ENCODE measurements around the gene PLEKHF1.

The PLEKHF1 gene

GRCh38 chr19:29679598-29680210, 14.4 kb downstream of the PLEKHF1 start:
- no peak for DNase-seq (ENCODE audit: low read depth)

- peak; percentile 53 for DNase-seq (ENCODE audit: low read depth)
Measured at GRCh38 chr19:29680447-29680846, 15.2 kb downstream of the PLEKHF1 start.

- DNase-seq (ENCODE audit: low read depth), result no peak
Measured at GRCh38 chr19:29680937-29681336, 15.7 kb downstream of the PLEKHF1 start.

GRCh38 chr19:29681422-29682235, 16.4 kb downstream of the PLEKHF1 start:
- no peak for DNase-seq (ENCODE audit: low read depth)

GRCh38 chr19:29682236-29682895, 17.1 kb downstream of the PLEKHF1 start:
- DNase-seq (ENCODE audit: low read depth), result no peak

- DNase-seq (ENCODE audit: low read depth), result no peak
Measured at GRCh38 chr19:29683009-29683408, 17.7 kb downstream of the PLEKHF1 start.

- no peak for DNase-seq (ENCODE audit: low read depth)
Measured at GRCh38 chr19:29685326-29685725, 20.1 kb downstream of the PLEKHF1 start.

- no peak for DNase-seq (ENCODE audit: low read depth)
Measured at GRCh38 chr19:29686285-29686805, 21.1 kb downstream of the PLEKHF1 start.

- no peak for DNase-seq (ENCODE audit: low read depth)
Measured at GRCh38 chr19:29687244-29687896, 22.1 kb downstream of the PLEKHF1 start.

- no peak for DNase-seq (ENCODE audit: low read depth)
Measured at GRCh38 chr19:29687897-29688728, 22.9 kb downstream of the PLEKHF1 start.

- no peak for DNase-seq (ENCODE audit: low read depth)
Measured at GRCh38 chr19:29690842-29691241, 25.6 kb downstream of the PLEKHF1 start.

- DNase-seq (ENCODE audit: low read depth), result no peak
Measured at GRCh38 chr19:29694161-29694560, 28.9 kb downstream of the PLEKHF1 start.

- DNase-seq (ENCODE audit: low read depth), result peak; percentile 68
Measured at GRCh38 chr19:29694669-29695627, 29.7 kb downstream of the PLEKHF1 start.

- no peak for DNase-seq (ENCODE audit: low read depth)
Measured at GRCh38 chr19:29695765-29696564, 30.7 kb downstream of the PLEKHF1 start.

- DNase-seq (ENCODE audit: low read depth), result no peak
Measured at GRCh38 chr19:29696565-29696846, 31.2 kb downstream of the PLEKHF1 start.

GRCh38 chr19:29697523-29698261, 32.4 kb downstream of the PLEKHF1 start:
- no peak for DNase-seq (ENCODE audit: low read depth)

- DNase-seq (ENCODE audit: low read depth), result no peak
Measured at GRCh38 chr19:29699861-29700260, 34.6 kb downstream of the PLEKHF1 start.

- no peak for DNase-seq (ENCODE audit: low read depth)
Measured at GRCh38 chr19:29700498-29700897, 35.2 kb downstream of the PLEKHF1 start.

All from stimulated activated CD8-positive, alpha-beta memory T cell treated with anti-CD3 and anti-CD28 coated beads, Interleukin-15, amount 100 ng/mL, for 24 hours (primary cell).